ENCODE data around the gene B4GALT2. TPM values are rescaled to one million over a fixed set of nuclear protein-coding genes. Genes with fewer than 3 reads are reported as not detected.
A peak's percentile ranks its signal among the peaks of the same experiment; 100 is the strongest.

Gene B4GALT2
- total RNA-seq, 1 experiment from 2014 or later, result 111 TPM

GRCh38 chr1:44029911-44030604 lies 51.0 kb downstream of the B4GALT2 start:
- DNase-seq (ENCODE audit: low read depth), result peak; percentile 88

GRCh38 chr1:44030605-44031251 lies 51.7 kb downstream of the B4GALT2 start:
- DNase-seq (ENCODE audit: low read depth), result peak; percentile 55

- DNase-seq (ENCODE audit: low read depth), result peak; percentile 66
Observed at GRCh38 chr1:44031252-44032169, 52.5 kb downstream of the B4GALT2 start, which contains the start of gene SLC6A9. SLC6A9 (minus strand) TSS chr1:44031462; CDS start chr1:44024277, 7,185 bp downstream.

GRCh38 chr1:44032170-44032790 lies 53.3 kb downstream of the B4GALT2 start:
- DNase-seq (ENCODE audit: low read depth), result no peak

GRCh38 chr1:44033041-44033575 lies 54.1 kb downstream of the B4GALT2 start:
- DNase-seq (ENCODE audit: low read depth), result no peak

GRCh38 chr1:44033756-44034155 lies 54.7 kb downstream of the B4GALT2 start:
- DNase-seq (ENCODE audit: low read depth), result no peak

- DNase-seq (ENCODE audit: low read depth), result no peak
Observed at GRCh38 chr1:44034423-44034822, 55.4 kb downstream of the B4GALT2 start.

GRCh38 chr1:44034976-44035716 lies 56.1 kb downstream of the B4GALT2 start:
- no peak for DNase-seq (ENCODE audit: low read depth)

- DNase-seq (ENCODE audit: low read depth), result no peak
Observed at GRCh38 chr1:44035726-44036408, 56.9 kb downstream of the B4GALT2 start.

- peak; percentile 79 for DNase-seq (ENCODE audit: low read depth)
Observed at GRCh38 chr1:44036409-44037139, 57.6 kb downstream of the B4GALT2 start.

- DNase-seq (ENCODE audit: low read depth), result no peak
Observed at GRCh38 chr1:44037154-44037553, 58.1 kb downstream of the B4GALT2 start.

- DNase-seq (ENCODE audit: low read depth), result peak; percentile 69
Observed at GRCh38 chr1:44038876-44039657, 60.1 kb downstream of the B4GALT2 start.

- DNase-seq (ENCODE audit: low read depth), result no peak
Observed at GRCh38 chr1:44040418-44040817, 61.4 kb downstream of the B4GALT2 start.

Other genes starting within 250 kb of the B4GALT2 start
- 4.0 and 4.4 TPM in 2 replicates for gene ARTN, start 45.4 kb upstream of the B4GALT2 start, total RNA-seq (2014; rRNA removed; shearing (Covaris generic))
- gene IPO13, start 32.3 kb upstream of the B4GALT2 start, total RNA-seq (2014; rRNA removed; shearing (Covaris generic)), result 15.3 and 26.5 TPM in 2 replicates
- gene DPH2, start 9.2 kb upstream of the B4GALT2 start, total RNA-seq (2014; rRNA removed; shearing (Covaris generic)), result 28.1 and 33.9 TPM in 2 replicates
- gene ATP6V0B, start 4.2 kb upstream of the B4GALT2 start, total RNA-seq (2014; rRNA removed; shearing (Covaris generic)), result 242 and 249 TPM in 2 replicates
- 10.6 and 11.1 TPM in 2 replicates for gene CCDC24, start 12.4 kb downstream of the B4GALT2 start, total RNA-seq (2014; rRNA removed; shearing (Covaris generic))
- 2.1 and 5.1 TPM in 2 replicates for gene SLC6A9, start 52.3 kb downstream of the B4GALT2 start, total RNA-seq (2014; rRNA removed; shearing (Covaris generic))
- gene KLF17, start 139.6 kb downstream of the B4GALT2 start, total RNA-seq (2014; rRNA removed; shearing (Covaris generic)), result 0.37 and 0.64 TPM in 2 replicates
- gene KLF18, start 162.4 kb downstream of the B4GALT2 start, total RNA-seq (2014; rRNA removed; shearing (Covaris generic)), result not detected in 2 replicates
- gene DMAP1, start 234.3 kb downstream of the B4GALT2 start, total RNA-seq (2014; rRNA removed; shearing (Covaris generic)), result 13.7 and 29.3 TPM in 2 replicates

All from M059J (cell line).